C4-2B (cell line): Measurements from ENCODE around the gene ZNF41.

Experiments used
- ZFX ChIP-seq: fragments of 450-650 bp; IDR thresholded peaks from 2 replicates; pipeline ENCODE4 v1.6.1; 2017
- TF ChIP-seq, protein P1 (sequence below): fragments of 450-650 bp; conservative IDR thresholded peaks from 2 replicates; pipeline ENCODE4 v1.5.1; 2017; ENCODE audit warnings: mild to moderate bottlenecking

DNA sequence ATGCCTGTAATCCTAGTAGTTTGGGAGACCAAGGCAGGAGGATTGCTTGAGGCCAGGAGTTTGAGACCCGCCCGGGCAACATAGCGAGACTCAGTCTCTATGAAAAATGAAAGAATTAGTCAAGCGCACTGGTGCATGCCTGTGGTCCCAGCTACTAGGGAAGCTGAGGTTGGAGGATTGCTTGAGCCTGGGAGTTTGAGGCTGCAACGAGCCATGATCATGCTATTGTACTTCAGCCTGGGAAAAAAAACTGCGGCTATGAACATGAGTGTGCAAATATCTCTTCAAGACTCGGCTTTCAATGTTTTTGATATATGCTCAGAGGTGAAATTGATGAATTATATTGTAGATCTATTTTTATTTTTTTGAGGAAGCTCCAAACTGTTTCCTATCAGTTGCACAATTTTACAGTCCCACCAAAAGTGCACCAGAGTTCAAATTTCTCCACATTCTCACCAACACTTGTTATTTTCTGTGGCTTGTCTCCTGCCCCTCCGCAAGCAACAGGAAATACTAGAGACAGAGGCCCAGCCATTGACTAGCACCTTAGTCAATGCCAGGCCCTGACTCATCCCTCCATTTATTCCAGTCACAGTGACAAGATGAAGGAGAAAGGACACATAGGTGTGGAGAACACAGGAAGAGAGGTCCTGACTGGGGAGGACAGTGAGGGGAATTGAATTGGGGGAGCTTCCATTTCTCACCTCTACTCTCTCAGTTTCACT is 33.1 kb upstream of the ZNF41 start:
- TF ChIP-seq, protein P1, sequence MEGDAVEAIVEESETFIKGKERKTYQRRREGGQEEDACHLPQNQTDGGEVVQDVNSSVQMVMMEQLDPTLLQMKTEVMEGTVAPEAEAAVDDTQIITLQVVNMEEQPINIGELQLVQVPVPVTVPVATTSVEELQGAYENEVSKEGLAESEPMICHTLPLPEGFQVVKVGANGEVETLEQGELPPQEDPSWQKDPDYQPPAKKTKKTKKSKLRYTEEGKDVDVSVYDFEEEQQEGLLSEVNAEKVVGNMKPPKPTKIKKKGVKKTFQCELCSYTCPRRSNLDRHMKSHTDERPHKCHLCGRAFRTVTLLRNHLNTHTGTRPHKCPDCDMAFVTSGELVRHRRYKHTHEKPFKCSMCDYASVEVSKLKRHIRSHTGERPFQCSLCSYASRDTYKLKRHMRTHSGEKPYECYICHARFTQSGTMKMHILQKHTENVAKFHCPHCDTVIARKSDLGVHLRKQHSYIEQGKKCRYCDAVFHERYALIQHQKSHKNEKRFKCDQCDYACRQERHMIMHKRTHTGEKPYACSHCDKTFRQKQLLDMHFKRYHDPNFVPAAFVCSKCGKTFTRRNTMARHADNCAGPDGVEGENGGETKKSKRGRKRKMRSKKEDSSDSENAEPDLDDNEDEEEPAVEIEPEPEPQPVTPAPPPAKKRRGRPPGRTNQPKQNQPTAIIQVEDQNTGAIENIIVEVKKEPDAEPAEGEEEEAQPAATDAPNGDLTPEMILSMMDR, result no peak
- no peak for TF ChIP-seq ZFX
